T47D (cell line): ENCODE measurements around the gene CEP112.

Experiments
- DNase-seq, 2 experiments: peaks; one replicate each; pipeline versions ENCODE4 v3.0.0 to v3.0.0-alpha.2; 2011 to 2012; ENCODE audit warnings: low read depth in 1 of 2, low spot score in 1 of 2
- JUND ChIP-seq: IDR thresholded peaks from 2 replicates; pipeline ENCODE4 v1.6.1; 2012; ENCODE audit warnings: low read depth
- in situ Hi-C: cut with HindIII; loops from 2 replicates; pipeline ENCODE4 v1.10.0; 2016; ENCODE audit warnings: low sequenced_read_pairs, low pct_unique_long_range_greater_than_20kb

Gene CEP112

GRCh38 chr17:65973237-65973636 is 218.7 kb downstream of the CEP112 start:
- no peak for TF ChIP-seq JUND
- in situ Hi-C loops = no loop called here
- DNase-seq = no peak

GRCh38 chr17:65967372-65967771 is 224.6 kb downstream of the CEP112 start:
- DNase-seq = no peak
- TF ChIP-seq JUND = no peak
- in situ Hi-C loops = no loop called here

GRCh38 chr17:65966072-65966695 is 225.7 kb downstream of the CEP112 start:
- no peak for TF ChIP-seq JUND
- in situ Hi-C loops = no loop called here
- DNase-seq = no peak

GRCh38 chr17:65963179-65963578 is 228.8 kb downstream of the CEP112 start:
- in situ Hi-C loops = no loop called here
- no peak for TF ChIP-seq JUND
- DNase-seq = no peak

- no peak for DNase-seq
- no peak for TF ChIP-seq JUND
- in situ Hi-C loops = no loop called here
Measured at GRCh38 chr17:65959630-65960029, 232.3 kb downstream of the CEP112 start.

- DNase-seq = no peak
Measured at GRCh38 chr17:65956814-65957213, 235.1 kb downstream of the CEP112 start.

GRCh38 chr17:65954148-65954449 is 237.8 kb downstream of the CEP112 start:
- no peak for TF ChIP-seq JUND
- DNase-seq = no peak
- in situ Hi-C loops = no loop called here

More at GRCh38 chr17:65956814-65957213, 235.1 kb downstream of the CEP112 start:
- no peak for TF ChIP-seq JUND
- in situ Hi-C loops = no loop called here

- in situ Hi-C loops = no loop called here
- DNase-seq = no peak
- TF ChIP-seq JUND = no peak
Measured at GRCh38 chr17:65953316-65954147, 238.4 kb downstream of the CEP112 start.

GRCh38 chr17:65952586-65952985 is 239.3 kb downstream of the CEP112 start:
- in situ Hi-C loops = no loop called here

GRCh38 chr17:65952015-65952414 is 239.9 kb downstream of the CEP112 start:
- in situ Hi-C loops = no loop called here
- no peak for TF ChIP-seq JUND
- DNase-seq = no peak

More at GRCh38 chr17:65952586-65952985, 239.3 kb downstream of the CEP112 start:
- no peak for TF ChIP-seq JUND
- DNase-seq = no peak

GRCh38 chr17:65947831-65948230 is 244.1 kb downstream of the CEP112 start:
- in situ Hi-C loops = no loop called here
- DNase-seq = no peak
- TF ChIP-seq JUND = no peak

- DNase-seq = no peak
- TF ChIP-seq JUND = no peak
- in situ Hi-C loops = no loop called here
Measured at GRCh38 chr17:65942592-65942991, 249.3 kb downstream of the CEP112 start.

GRCh38 chr17:65941356-65941899 is 250.5 kb downstream of the CEP112 start:
- in situ Hi-C loops = no loop called here
- no peak for TF ChIP-seq JUND

More at GRCh38 chr17:65941356-65941899, 250.5 kb downstream of the CEP112 start:
- no peak for DNase-seq
